Left renal cortex interstitium (tissue), 4 donors: ENCODE measurements around the gene OGFR. TPM values are rescaled to one million over a fixed set of nuclear protein-coding genes. Genes with fewer than 3 reads are reported as not detected.

ENCODE experiments used
- DNase-seq, 4 donors: peaks; one replicate each; pipeline ENCODE4 v3.0.0-alpha.2; 2013; ENCODE audit warnings: low read depth in 4 of 4, low spot score in 2 of 4, missing footprints in 1 of 4
- polyA plus RNA-seq, 4 donors: library from polyadenylated mRNA; unstranded; fragments of 120-200 nt; gene quantifications; one replicate each; pipeline ENCODE4 v1.2.1, GENCODE V29; 2013; ENCODE audit not compliant: insufficient read length in 4 of 4

OGFR gene
- polyA plus RNA-seq, 4 donors, result 26.5 to 36.5 (median 34.6) TPM

DNA sequence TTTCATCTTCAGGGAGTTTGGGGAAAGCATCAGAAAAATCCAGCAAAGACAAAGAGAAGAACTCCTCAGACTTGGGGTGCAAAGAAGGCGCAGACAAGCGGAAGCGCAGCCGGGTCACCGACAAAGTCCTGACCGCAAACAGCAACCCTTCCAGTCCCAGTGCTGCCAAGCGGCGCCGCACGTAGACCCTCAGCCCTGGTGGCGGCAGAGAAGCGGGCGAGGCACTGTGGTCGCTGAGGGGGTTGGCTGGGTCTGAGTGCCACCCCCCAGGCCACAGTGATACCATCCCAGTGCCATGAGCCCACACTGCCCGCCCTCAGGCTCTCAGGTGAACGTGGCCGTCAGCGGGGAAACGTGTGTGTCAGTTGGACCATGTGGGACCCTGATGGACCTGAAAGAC lies 5.2 kb upstream of the OGFR start:
- DNase-seq, result no peak

DNA sequence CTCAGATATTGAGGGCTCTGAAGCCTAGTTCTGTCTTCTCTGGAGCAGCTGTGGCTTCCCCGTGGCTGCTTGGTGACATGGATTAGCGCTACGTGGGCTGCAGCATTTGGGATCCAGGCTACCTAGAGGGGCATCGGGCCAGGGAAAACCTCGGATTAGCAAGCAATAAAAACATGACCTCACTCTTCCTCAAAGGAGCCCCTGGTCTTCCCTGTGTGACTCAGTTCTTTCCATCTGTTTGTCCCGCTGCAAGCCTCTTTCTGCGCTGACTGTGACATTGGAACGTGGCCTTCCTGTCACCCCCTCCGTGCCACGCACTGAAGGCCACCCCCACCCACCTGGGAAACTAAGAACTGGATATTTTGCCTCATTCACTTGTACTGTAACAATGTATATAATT lies 4.8 kb upstream of the OGFR start:
- no peak for DNase-seq

DNA sequence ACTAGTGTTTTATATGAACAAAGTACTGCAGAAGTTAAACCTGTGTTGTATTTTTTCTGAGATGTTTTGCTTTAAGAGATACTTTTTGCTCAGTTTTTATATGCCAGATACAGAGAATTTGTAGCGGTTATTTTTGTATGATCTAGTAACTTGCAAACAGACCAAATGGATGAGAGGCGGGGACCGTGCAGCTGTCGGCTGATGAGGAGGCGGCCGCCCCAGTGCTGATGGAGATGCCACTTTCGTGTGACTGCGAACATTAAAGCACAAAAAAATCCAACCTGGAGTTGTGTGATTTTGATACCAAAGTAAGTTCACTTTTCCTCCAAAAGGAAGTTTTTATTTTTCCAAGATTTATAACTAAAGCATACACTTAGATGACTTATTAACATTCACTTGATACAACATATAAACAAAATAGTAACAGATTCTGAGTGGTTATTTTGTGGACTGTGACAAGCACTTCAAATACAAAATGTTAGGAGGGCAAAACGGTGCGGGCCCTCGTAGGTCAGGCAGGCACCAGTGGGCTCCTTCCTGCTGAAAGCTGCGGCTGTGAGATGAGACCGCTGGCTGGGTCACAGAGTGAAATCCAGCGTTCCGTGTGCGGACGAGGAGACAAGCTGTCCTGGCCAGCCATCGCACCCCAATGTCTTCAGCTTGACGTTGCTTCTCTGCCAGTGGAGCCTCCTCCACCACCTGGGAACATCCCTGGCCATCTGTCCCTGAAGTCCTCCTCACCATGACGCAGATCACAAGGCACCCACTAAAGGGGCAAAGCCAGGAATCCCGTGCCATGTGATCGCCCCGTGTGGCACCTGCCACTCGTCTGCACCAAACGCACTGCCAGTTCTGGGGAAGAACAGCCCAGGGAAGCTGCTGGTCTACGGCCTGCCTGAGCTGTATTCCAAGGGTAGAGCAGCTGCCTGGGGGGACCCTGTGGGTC lies 4.0 kb upstream of the OGFR start:
- DNase-seq, result no peak

DNA sequence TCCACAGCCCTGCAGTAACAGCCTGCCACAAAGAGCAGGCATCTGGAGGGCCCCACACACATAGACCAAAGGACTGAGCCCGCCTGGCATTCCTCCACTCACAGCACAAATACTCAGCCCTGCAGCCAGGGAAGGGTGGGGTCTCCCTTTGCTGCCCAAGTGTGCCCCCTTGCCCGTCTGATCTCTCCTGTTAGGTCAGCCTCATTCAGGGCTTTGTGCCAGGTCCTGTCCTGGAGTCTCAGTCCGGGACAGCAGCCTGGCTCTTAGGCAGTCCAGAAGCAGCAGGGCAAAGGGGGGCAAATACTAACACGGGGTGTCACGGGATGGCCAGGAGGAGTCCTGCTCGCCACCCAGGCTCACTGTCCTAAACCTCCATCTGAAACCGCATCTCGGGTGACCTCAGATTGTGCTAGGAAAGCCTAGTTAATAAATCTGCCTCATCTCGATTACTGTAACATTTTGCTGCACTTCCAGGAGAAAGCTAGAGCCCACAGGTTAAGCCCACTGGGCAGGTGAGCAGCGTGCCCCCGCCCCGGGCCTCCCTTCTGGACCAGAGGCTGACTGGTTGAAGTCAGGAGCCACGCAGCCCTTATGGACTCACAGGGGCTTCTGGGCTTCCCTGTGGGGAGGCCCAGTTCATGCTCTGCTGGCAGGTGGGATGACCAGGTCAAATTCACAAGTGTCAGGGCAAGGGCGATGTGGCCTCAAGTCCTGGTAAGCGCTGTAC lies 3.2 kb upstream of the OGFR start:
- DNase-seq, result no peak

DNA sequence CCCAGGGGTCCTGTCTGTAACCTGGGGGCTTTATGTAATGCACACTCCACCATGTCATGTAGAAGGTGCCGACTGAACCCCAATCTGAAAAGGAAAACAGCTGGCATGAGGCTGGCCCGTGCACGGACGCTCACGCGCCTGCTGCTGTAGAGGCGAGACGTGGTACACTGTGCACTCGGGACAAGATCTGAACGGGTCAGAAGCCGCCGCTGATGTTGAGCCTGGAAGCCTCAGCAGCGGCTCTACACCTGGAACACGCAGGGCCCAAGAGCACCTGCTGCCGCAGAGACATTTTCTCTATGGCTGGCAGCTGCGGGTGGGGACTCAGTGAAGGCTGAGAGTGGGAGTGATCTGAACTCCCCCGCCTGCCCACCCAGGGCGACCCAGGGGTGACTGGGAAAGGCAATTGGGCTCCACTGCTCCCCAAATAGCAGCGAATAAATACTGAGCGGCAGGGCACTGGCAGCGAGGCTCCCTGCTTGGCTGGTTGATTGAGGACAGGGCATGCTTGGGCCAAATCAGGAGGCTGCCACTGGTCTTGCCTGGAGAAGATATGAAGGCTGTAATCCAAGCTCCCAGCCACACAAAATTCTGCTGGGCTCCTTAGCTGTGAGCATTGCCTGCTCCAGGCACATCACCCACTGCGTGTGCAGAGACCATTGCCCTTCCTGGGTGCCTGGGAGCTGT lies 2.5 kb upstream of the OGFR start:
- no peak for DNase-seq

DNA sequence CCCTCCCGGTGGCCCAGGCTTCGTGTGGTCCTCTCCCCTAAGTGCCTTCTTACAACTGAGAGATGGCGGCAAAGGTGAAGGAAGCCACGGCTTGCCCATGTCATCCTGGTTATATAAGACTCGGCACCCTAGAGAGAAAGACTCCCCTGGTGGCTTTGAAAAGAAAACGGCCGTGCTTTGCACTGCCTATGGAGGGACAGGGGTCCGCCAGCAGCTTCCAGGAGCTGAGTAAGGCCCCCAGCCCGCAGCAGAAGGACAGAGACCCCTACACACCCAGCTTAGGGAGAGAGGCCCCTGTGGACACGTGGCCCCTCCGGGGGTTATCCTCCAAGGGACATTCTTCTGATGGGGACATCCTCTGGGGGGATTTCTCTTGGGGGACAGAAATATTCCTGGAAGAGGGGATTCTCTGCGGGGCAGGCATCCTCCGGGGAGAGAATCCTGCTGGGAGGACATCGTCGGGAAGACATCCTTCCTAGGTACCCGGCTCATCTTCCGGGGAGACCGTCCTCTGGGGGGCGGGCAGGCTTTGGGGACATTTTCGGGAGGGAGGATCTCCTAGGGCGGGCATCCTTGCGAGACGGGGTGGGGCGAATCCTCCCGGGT lies 511 bp upstream of the OGFR start:
- no peak for DNase-seq

DNA sequence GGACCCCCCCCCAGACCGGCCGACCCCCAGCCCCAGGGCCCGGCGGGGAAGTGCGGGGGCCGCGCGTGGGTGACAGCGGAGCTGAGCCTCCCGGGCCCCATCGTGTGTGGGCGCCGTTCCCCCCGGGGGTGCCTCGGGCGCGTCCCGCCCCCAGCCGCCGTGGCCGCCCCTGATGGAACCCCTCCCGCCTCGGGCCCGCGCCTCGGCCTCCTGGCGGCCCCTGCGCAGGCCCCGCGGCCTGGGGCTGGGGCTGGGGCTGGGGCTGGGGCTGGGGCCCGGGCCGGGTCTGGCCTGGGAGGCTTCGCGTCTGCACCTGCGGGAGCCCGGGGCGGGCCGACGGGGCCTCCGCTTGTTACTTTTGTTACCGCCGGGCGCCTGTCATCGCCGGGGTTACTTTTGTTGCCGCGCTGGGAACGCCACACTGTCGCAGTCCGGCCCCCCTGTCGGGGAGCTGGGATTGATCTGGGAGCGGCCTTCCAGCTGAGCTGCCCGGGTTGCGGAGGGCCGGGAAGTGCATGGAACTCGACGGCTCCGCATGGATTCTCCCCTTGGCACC lies 598 bp downstream of the OGFR start:
- DNase-seq, result no peak

DNA sequence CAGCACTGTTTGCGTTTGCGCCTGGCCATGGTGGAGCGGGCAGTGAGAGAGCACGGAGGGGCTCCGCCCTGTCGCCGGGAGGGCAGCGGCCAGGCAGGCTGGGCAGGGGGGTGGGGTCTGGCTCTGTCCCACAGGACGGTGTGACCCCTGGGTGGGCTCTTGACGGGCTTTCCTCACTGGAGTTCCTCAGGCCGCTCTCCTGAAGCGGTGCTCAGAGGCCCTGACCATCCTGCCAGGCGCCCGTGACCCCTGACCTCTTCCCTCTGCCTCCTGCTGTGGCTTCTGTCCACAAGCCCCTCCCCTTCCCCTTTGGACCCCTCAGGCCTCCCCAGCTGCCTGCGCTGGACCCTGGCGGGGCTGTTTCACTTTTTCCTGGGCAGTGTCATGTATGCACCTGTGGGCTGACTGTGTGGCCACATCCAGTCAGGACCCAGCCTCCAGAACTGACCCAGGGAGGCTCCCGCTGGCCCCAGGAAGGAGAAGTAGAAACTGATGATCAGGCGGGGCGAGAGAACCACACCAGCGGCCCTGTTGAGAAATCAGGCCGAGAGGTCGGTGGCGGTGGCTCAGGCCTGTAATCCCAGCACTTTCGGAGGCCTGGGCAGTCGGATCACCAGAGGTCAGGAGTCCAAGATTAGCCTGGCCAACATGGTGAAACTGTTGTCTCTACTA lies 1.2 kb downstream of the OGFR start:
- no peak for DNase-seq

DNA sequence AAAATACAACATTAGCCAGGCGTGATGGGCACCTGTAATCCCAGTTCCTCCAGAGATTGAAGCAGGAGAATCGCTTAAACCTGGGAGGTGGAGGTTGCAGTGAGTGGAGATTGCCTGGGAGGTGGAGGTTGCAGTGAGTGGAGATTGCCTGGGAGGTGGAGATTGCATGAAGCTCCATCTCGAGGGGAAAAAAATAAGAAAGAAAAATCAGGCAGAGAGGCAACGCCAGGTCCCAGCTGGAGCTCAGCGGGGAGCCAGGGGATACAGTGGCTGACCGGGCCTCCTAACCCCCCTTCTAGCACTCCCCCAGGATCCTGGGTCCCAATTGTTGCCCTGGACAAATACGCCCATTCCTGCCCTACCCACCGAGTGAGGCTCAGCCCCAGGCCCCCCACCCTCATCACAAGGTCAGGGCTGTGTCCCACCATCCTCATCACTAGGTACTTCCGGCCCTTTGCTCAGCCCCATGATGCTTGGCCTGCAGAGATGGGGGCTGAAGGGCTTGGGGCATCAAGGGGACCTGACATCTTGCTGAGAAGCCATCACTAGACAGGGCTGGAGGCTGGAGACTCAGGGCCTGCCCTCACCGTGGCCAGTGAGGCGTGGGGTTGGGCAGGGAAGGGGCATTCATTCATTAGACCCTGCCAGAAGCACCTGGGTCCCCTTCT lies 1.9 kb downstream of the OGFR start:
- no peak for DNase-seq

DNA sequence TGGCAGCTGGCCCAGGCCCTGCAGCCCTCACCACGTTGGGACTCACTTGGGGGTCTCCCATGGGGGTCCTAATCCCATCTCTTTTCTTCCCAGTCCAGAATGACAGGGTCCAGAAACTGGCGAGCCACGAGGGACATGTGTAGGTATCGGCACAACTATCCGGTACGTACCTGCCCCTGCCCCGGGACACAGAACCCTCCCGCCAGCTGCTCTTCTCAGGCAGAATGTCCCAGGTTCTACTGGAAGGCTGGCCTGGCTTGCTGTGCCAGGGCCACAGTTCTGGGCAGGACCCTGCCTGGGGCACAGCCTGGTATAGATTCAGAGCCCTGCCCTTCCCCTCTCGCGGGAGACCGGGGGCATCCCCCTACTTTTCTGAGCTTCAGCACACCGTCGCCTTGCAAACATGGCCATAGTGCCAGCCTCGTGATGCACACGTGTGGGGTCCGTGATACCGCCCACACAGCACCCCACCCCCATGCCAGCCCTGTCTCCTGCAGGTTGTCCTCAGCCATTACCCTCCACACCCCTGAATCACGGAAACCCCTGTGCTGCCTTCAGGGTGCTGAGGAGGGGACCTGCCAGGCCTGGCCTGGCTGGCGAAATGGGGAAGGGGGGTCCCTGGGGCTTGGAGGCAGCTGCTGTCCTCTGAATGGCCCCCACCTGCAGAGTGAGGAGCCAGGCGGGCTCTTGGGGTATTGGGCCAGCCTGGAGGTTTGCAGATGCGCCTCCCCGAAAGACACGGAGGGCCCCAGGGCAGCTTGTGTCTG lies 3.0 kb downstream of the OGFR start:
- DNase-seq, result no peak

DNA sequence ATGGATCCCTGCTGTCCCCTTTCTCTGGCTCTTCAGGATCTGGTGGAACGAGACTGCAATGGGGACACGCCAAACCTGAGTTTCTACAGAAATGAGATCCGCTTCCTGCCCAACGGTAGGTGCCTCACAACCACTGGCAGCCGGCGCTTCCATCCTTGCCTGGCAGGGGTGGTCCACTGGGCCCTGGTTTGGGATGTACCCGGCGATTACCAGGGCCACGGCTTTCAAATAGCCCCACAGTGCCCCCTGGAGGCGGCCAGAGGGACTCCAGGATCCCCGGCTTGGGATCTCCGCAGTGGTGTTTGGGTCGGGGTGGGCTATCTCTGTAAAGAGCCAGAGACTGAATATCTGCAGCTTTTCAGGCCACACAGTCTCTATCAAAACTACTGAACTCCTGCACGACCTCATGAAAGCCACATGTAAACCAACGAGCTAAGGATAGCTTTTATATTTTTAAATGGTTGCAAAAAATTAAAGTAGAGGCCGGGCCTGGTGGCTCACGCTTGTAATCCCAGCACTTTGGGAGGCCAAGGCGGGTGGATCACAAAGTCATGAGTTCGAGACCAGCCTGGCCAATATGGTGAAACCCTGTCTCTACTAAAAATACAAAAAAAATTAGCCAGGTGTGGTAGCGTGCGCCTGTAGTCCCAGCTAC lies 3.7 kb downstream of the OGFR start:
- no peak for DNase-seq

DNA sequence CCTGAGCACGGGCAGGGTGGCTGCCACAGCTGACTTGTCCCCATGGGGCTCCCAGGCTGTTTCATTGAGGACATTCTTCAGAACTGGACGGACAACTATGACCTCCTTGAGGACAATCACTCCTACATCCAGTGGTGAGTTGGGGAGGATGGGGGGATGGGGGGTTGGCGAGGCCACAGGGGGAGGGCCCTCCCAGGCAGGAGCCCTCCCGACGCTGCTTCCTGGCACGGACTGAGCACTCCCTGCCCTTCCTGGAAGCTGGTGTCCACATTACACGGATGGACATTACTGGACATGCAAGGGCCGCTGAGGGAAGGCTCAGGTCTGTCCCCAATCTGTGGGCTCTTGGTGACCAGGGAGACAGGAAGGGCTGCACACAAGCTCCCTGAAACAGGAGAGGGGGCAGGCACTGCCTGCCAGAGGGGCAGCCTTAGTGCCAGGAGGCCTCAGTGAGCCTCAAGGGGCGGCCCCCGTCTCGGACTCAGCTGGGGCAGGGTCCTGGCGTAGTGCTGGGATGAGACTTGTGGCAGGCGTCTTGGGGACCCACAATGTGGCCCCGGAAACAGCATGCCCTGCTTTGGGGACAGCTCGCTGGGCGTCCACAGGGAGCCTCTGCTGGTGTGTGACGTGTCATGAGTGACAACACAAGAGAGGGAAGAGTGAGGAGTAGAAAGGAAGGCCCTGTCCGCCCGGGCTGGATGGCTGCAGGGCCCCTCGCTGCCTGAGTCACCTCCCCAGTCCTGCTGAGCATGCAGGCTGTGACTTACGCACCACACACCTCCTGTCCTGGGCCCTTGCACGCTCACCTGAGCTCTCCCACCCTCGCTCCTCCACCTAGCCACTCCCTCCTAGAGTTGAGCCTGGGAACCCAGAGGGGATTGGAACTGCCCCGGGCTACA lies 5.1 kb downstream of the OGFR start:
- DNase-seq, result no peak

DNA sequence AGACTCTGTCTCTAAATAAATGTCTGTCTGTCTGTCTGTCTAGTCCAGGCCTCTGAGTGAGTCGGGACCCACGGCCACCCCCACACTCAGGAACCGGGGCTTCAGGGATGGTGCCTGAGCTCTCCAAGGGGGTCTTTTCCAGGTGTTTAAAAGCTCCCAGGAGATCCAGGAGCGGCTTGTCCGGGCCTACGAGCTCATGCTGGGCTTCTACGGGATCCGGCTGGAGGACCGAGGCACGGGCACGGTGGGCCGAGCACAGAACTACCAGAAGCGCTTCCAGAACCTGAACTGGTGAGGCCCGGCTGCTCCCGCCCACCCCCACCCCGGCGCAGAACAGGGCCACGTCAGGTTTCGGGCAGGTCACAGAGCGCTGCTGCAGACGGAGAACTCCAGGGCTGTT lies 6.7 kb downstream of the OGFR start:
- no peak for DNase-seq

DNA sequence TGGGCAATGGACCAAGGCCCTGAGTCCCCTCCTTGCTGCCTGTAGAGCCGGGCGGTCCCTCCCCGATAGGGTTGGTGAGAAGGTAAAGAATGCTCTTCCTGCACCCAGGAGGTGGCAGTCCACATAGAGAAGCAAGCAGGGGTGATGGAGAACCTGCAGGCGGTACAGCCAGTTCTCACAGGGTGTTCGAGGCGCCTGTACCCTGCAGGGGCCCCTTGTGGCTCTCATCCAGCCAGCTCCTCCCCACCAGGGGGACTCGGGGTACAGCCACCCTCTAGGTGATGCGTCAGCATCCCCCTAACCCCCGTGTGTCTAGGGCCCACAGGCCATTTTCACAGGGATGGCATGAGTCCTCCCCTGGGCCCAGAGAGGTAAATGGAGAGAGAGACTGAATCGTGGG lies 7.1 kb downstream of the OGFR start:
- no peak for DNase-seq

DNA sequence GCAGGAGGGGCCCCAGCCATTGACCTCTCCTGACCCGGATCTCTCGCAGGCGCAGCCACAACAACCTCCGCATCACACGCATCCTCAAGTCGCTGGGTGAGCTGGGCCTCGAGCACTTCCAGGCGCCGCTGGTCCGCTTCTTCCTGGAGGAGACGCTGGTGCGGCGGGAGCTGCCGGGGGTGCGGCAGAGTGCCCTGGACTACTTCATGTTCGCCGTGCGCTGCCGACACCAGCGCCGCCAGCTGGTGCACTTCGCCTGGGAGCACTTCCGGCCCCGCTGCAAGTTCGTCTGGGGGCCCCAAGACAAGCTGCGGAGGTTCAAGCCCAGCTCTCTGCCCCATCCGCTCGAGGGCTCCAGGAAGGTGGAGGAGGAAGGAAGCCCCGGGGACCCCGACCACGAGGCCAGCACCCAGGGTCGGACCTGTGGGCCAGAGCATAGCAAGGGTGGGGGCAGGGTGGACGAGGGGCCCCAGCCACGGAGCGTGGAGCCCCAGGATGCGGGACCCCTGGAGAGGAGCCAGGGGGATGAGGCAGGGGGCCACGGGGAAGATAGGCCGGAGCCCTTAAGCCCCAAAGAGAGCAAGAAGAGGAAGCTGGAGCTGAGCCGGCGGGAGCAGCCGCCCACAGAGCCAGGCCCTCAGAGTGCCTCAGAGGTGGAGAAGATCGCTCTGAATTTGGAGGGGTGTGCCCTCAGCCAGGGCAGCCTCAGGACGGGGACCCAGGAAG lies 7.7 kb downstream of the OGFR start:
- no peak for DNase-seq

DNA sequence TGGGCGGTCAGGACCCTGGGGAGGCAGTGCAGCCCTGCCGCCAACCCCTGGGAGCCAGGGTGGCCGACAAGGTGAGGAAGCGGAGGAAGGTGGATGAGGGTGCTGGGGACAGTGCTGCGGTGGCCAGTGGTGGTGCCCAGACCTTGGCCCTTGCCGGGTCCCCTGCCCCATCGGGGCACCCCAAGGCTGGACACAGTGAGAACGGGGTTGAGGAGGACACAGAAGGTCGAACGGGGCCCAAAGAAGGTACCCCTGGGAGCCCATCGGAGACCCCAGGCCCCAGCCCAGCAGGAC lies 8.2 kb downstream of the OGFR start:
- no peak for DNase-seq

DNA sequence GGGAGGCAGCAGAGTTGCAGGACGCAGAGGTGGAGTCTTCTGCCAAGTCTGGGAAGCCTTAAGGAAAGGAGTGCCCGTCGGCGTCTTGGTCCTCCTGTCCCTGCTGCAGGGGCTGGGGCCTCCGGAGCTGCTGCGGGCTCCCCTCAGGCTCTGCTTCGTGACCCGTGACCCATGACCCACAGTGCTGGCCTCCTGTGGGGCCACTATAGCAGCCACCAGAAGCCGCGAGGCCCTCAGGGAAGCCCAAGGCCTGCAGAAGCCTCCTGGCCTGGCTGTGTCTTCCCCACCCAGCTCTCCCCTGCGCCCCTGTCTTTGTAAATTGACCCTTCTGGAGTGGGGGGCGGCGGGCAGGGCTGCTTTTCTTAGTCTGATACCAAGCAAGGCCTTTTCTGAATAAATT lies 9.0 kb downstream of the OGFR start:
- no peak for DNase-seq
